GM23248 (cell line): Measurements from ENCODE around the gene ZBTB20.

Experiments
- EZH2 ChIP-seq: fragments of 200-600 bp; sonication (generic); IDR thresholded peaks from 2 replicates; pipeline ENCODE4 v1.6.1; 2018; ENCODE audit warnings: antibody characterized with exemption, mild to moderate bottlenecking; ENCODE audit not compliant: insufficient read depth, poor library complexity, severe bottlenecking
- EZH2phosphoT487 ChIP-seq: fragments of 200-600 bp; sonication (generic); IDR thresholded peaks from 2 replicates; pipeline ENCODE4 v1.6.1; 2018; ENCODE audit warnings: antibody characterized with exemption, moderate library complexity, mild to moderate bottlenecking, low read depth; ENCODE audit not compliant: insufficient read depth

GRCh38 chr3:114650808-114651207, 496.3 kb downstream of the ZBTB20 start:
- TF ChIP-seq EZH2, result no peak
- TF ChIP-seq EZH2phosphoT487, result no peak
